HepG2 (cell line): ENCODE measurements around the gene OR2T27. TPM values are rescaled to one million over a fixed set of nuclear protein-coding genes. Genes with fewer than 3 reads are reported as not detected.

Experiments used
- ATAC-seq: fragments of 200-7000 bp; cut with Tn5 transposase; 3 replicates; pipeline ENCODE4 v1.9.1; 2020; ENCODE audit warnings: mild to moderate bottlenecking, moderate library complexity
- BruUV-seq: library from RNA; stranded (reverse); fragments of 400-500 nt; replicated peaks from 2 replicates; lab custom pipeline; 2021; lab: Mats Ljungman, UMichigan
- CTCF ChIA-PET: fragments of 300-600 bp; formaldehyde crosslinking; extraction: SDS; loops from one replicate; lab custom pipeline; 2021; ENCODE audit warnings: low total read pairs, inconsistent platforms, low intra/inter-chr PET ratio; lab: Yijun Ruan, JAX
- POLR2A ChIA-PET: fragments of 350-600 bp; sonication (Branson Sonifier 250); formaldehyde crosslinking; loops from one replicate; lab custom pipeline; 2020; ENCODE audit warnings: antibody characterized with exemption, inconsistent platforms; lab: Yijun Ruan, JAX
- DNase-seq: peaks from one replicate; pipeline ENCODE4 v3.0.0-alpha.2; 2015; ENCODE audit warnings: low spot score
- FAIRE-seq: peaks from 3 replicates; lab custom pipeline; 2011; peaks lifted over from hg19 to GRCh38; lab: Jason Lieb, UNC
- H2AFZ ChIP-seq: one replicate; pipeline ENCODE4 v1.6.1; 2011; ENCODE audit warnings: low read length, inconsistent platforms
- H3K27ac ChIP-seq: fragments of 300-600 bp; 3 replicates; pipeline ENCODE4 v1.8.0; 2011; ENCODE audit warnings: mixed run types, mild to moderate bottlenecking, mixed read lengths, low read length, inconsistent platforms; ENCODE audit not compliant: insufficient read depth; ENCODE audit errors: extremely low read length
- H3K27me3 ChIP-seq, 2 experiments: fragments of 200-600 bp in 1 of 2; 2 replicates in 1 of 2; 3 replicates in 1 of 2; pipeline versions ENCODE4 v1.6.0 to v1.8.0; 2011; ENCODE audit warnings: low read length in 2 of 2, mild to moderate bottlenecking in 2 of 2, moderate library complexity in 2 of 2, inconsistent platforms in 1 of 2; ENCODE audit not compliant: insufficient read depth in 2 of 2, control insufficient read depth in 1 of 2
- H3K36me3 ChIP-seq, 2 experiments: fragments of 200-600 bp in 1 of 2; replicated peaks in 1 of 2; 2 replicates in 1 of 2; 3 replicates in 1 of 2; pipeline versions ENCODE4 v1.5.1 to v1.8.0; 2011; ENCODE audit warnings: low read length in 2 of 2, inconsistent platforms in 1 of 2; ENCODE audit not compliant: insufficient read depth in 2 of 2, control insufficient read depth in 1 of 2
- H3K4me1 ChIP-seq: 2 replicates; pipeline ENCODE4 v1.5.1; 2012; ENCODE audit warnings: low read length, inconsistent platforms; ENCODE audit not compliant: insufficient read depth
- H3K4me2 ChIP-seq: 2 replicates; pipeline ENCODE4 v1.6.0; 2011; ENCODE audit warnings: low read depth, low read length, inconsistent platforms
- H3K4me3 ChIP-seq, 3 experiments: fragments of 200-600 bp in 1 of 3; sonication (generic), shearing (Covaris generic) in 1 of 3; replicated peaks in 1 of 3; 2 replicates each; pipeline ENCODE4 v1.5.1; 2011 to 2016; ENCODE audit warnings: low read length in 3 of 3, inconsistent platforms in 2 of 3, low read depth in 2 of 3, mild to moderate bottlenecking in 2 of 3, control low read depth in 1 of 3, mixed read lengths in 1 of 3; ENCODE audit not compliant: insufficient read depth in 1 of 3
- H3K79me2 ChIP-seq: one replicate; pipeline ENCODE4 v1.6.1; 2011; ENCODE audit warnings: low read length, inconsistent platforms; ENCODE audit not compliant: insufficient read depth
- H3K9ac ChIP-seq: 2 replicates; pipeline ENCODE4 v1.6.0; 2011; ENCODE audit warnings: mild to moderate bottlenecking, low read depth, low read length, inconsistent platforms; ENCODE audit not compliant: insufficient read depth
- H3K9me3 ChIP-seq: 2 replicates; pipeline ENCODE4 v1.5.1; 2012; ENCODE audit warnings: mild to moderate bottlenecking, low read length
- H4K20me1 ChIP-seq: 2 replicates; pipeline ENCODE4 v1.6.0; 2011; ENCODE audit warnings: inconsistent platforms, mild to moderate bottlenecking, low read length, moderate library complexity; ENCODE audit not compliant: insufficient read depth
- ARID3A ChIP-seq: IDR thresholded peaks from 2 replicates; pipeline ENCODE4 v1.6.1; 2012; ENCODE audit warnings: low read depth, low read length, improper control_type of control experiment
- ATF4 ChIP-seq, 2 experiments: fragments of 450-650 bp in 1 of 2; sonication (generic) in 1 of 2; formaldehyde crosslinking; IDR thresholded peaks; 2 replicates each; pipeline versions ENCODE4 v1.5.0 to v1.8.0; 2020 to 2022; ENCODE audit warnings: mild to moderate bottlenecking in 1 of 2, missing genetic modification reagents in 1 of 2
- BRCA1 ChIP-seq: sonication (generic); formaldehyde crosslinking; IDR thresholded peaks from 2 replicates; pipeline ENCODE4 v1.4.0; 2020; ENCODE audit warnings: missing genetic modification reagents
- HOMEZ ChIP-seq: IDR thresholded peaks from 2 replicates; pipeline ENCODE4 v1.6.1; 2016; ENCODE audit warnings: low read depth
- IRX3 ChIP-seq: sonication (generic); formaldehyde crosslinking; IDR thresholded peaks from 2 replicates; pipeline ENCODE4 v1.8.1; 2023; ENCODE audit warnings: mild to moderate bottlenecking, low read depth, missing genetic modification reagents, borderline replicate concordance
- MLX ChIP-seq: IDR thresholded peaks from 2 replicates; pipeline ENCODE4 v1.6.1; 2016
- MTA3 ChIP-seq: sonication (generic); formaldehyde crosslinking; IDR thresholded peaks from 2 replicates; pipeline ENCODE4 v1.4.0; 2020; ENCODE audit warnings: missing genetic modification reagents
- SALL2 ChIP-seq: sonication (generic); formaldehyde crosslinking; IDR thresholded peaks from 2 replicates; pipeline ENCODE4 v1.8.1; 2023; ENCODE audit warnings: mild to moderate bottlenecking, missing genetic modification reagents, inconsistent platforms
- ZNF253 ChIP-seq: sonication (generic); formaldehyde crosslinking; IDR thresholded peaks from 2 replicates; pipeline ENCODE4 v1.8.0; 2022; ENCODE audit warnings: mild to moderate bottlenecking, missing genetic modification reagents, borderline replicate concordance
- ZNF337 ChIP-seq: sonication (generic); formaldehyde crosslinking; IDR thresholded peaks from 2 replicates; pipeline ENCODE4 v1.5.1; 2020; ENCODE audit warnings: missing genetic modification reagents, low read depth, mild to moderate bottlenecking, borderline replicate concordance
- ZNF343 ChIP-seq: sonication (generic); formaldehyde crosslinking; IDR thresholded peaks from 2 replicates; pipeline ENCODE4 v1.4.0; 2020; ENCODE audit warnings: mild to moderate bottlenecking, missing genetic modification reagents
- ZNF460 ChIP-seq: sonication (generic); formaldehyde crosslinking; IDR thresholded peaks from 2 replicates; pipeline ENCODE4 v1.5.1; 2020; ENCODE audit warnings: missing genetic modification reagents, mild to moderate bottlenecking, borderline replicate concordance
- ZNF749 ChIP-seq: sonication (generic); formaldehyde crosslinking; IDR thresholded peaks from 2 replicates; pipeline ENCODE4 v1.8.0; 2022; ENCODE audit warnings: mild to moderate bottlenecking, missing genetic modification reagents, moderate library complexity, borderline replicate concordance
- ZUFSP ChIP-seq: sonication (generic); formaldehyde crosslinking; IDR thresholded peaks from 2 replicates; pipeline ENCODE4 v1.9.0; 2021; ENCODE audit warnings: missing genetic modification reagents, mild to moderate bottlenecking, borderline replicate concordance
- WGBS: methylation state at CpG from one replicate; pipeline ENCODE4 v1.1.6; 2017; ENCODE audit warnings: low lambda C conversion rate; 5-methylcytosine and 5-hydroxymethylcytosine counted together
- in situ Hi-C: cut with HindIII; loops from 2 replicates; pipeline ENCODE4 v1.10.0; 2017; ENCODE audit warnings: low pct_unique_long_range_greater_than_20kb; ENCODE audit not compliant: extremely low pct_ligation_motif_present
- intact Hi-C: fragments of 100-400 bp; cut with micrococcal nuclease; formaldehyde crosslinking; loops from one replicate; pipeline ENCODE4 v1.10.0; 2022; ENCODE audit not compliant: unreplicated experiment
- polyA plus RNA-seq, 8 experiments: library from polyadenylated mRNA; depleted of rRNA in 3 of 8; stranded (reverse) in 7 of 8; unstranded in 1 of 8; fragments of >200 nt; fragmentation: Illumina TruSeq in 4 of 8; extraction: Trizol in 4 of 8; gene quantifications; 2 replicates each; pipeline versions ENCODE4 v1.2.1 to v1.2.3, GENCODE V29; 2011 to 2016; ENCODE audit warnings: low read depth in 4 of 8, missing spikeins in 1 of 8, mixed read lengths in 1 of 8; ENCODE audit not compliant: insufficient read depth in 1 of 8
- total RNA-seq, 5 experiments: library from RNA; depleted of rRNA; stranded (reverse); fragments of >200 nt; fragmentation: Illumina TruSeq; extraction: Trizol; gene quantifications; 2 replicates each; pipeline ENCODE4 v1.2.3, GENCODE V29; 2016; ENCODE audit warnings: low read depth in 1 of 5

OR2T27 gene
- total and polyA plus RNA-seq, 2 of the 13 experiments (the other 11 are each of a cell fraction or from before 2014, with no cell fraction given): not detected

- H3K79me2 ChIP-seq: no peaks in the 10 kb centered on the region
- no peak overlapping the region for H3K27ac ChIP-seq
- POLR2A ChIA-PET: no interaction called here
- in situ Hi-C loops: loop anchor here (10.0 kb wide), 1 partner anchor 73 kb away; no protein-coding TSS in a partner anchor
- TF ChIP-seq ZNF337 (CRISPR knock-in tag): no peak
- no peak for TF ChIP-seq BRCA1 (CRISPR knock-in tag)
- TF ChIP-seq ZNF343 (CRISPR knock-in tag): no peak
- TF ChIP-seq MTA3 (CRISPR knock-in tag): no peak
- TF ChIP-seq ZNF749 (CRISPR knock-in tag): no peak
- TF ChIP-seq ARID3A: no peak
- no peak for TF ChIP-seq MLX (CRISPR knock-in tag)
- no peak for TF ChIP-seq HOMEZ (CRISPR knock-in tag)
- no peak for TF ChIP-seq ATF4 (CRISPR knock-in tag; IDR thresholded peaks at IDR 0.05)
- no peak for TF ChIP-seq ZNF460
- no peak for TF ChIP-seq IRX3
- no peak for TF ChIP-seq ZUFSP (CRISPR knock-in tag)
- no peak for TF ChIP-seq SALL2 (CRISPR knock-in tag)
- no peak for TF ChIP-seq ZNF253 (CRISPR knock-in tag)
- TF ChIP-seq, all 625 proteins: peak for 0
- Histone ChIP-seq H3K9me3 (no peaks in the 10 kb centered on the region), H3K4me1 (no peaks in the 10 kb centered on the region), H2AFZ (no peak overlapping the region), H4K20me1 (no peaks in the 10 kb centered on the region), H3K27me3 (no peaks in the 10 kb centered on the region; a peak in 1 of 5 replicates), H3K4me3 (no peak overlapping the region), H3K36me3 (no peaks in the 10 kb centered on the region), H3K9ac (no peak overlapping the region), H3K4me2 (no peak overlapping the region)
- intact Hi-C loops: loop anchor here (1.0 kb wide), 2 partner anchors 66 to 186 kb away; no protein-coding TSS in a partner anchor
- FAIRE-seq (no peak), ATAC-seq (no peak), DNase-seq (no peak)
- 19% methylated on average over 7 of the region's 7 CpGs for WGBS
- CTCF ChIA-PET: interaction anchor here (0.7 to 3.9 kb wide), 4 partner anchors 65 to 185 kb away, joined by 3 to 33 read pairs (median 8); no protein-coding TSS in a partner anchor
- BruUV-seq: no TSS peak
Observed at GRCh38 chr1:248621770-248622169, 33.6 kb downstream of the OR2T27 start.
